Uterus (tissue), 4 donors: Measurements from ENCODE around the gene MEGF10. TPM values are rescaled to one million over a fixed set of nuclear protein-coding genes. Genes with fewer than 3 reads are reported as not detected.

Experiments
- DNase-seq, 2 donors: peaks; one replicate each; pipeline ENCODE4 v3.0.0-alpha.2; 2019 to 2020
- H3K27ac ChIP-seq, 2 donors: fragments of 200-600 bp; sonication (generic); 1 replicate in 1 of 2; 2 replicates in 1 of 2; pipeline ENCODE4 v1.5.1; 2016 to 2018
- H3K27me3 ChIP-seq, 2 donors: fragments of 200-600 bp; sonication (generic); one replicate each; pipeline ENCODE4 v1.5.1; 2018 to 2019; ENCODE audit warnings: control low read depth in 1 of 2
- H3K36me3 ChIP-seq, 2 donors: fragments of 200-600 bp; sonication (generic); one replicate each; pipeline ENCODE4 v1.5.1; 2019; ENCODE audit warnings: control low read depth in 1 of 2
- H3K4me1 ChIP-seq, 2 donors: fragments of 200-600 bp; sonication (generic); one replicate each; pipeline ENCODE4 v1.5.1; 2018 to 2019; ENCODE audit warnings: control low read depth in 1 of 2
- H3K4me3 ChIP-seq, 2 donors: fragments of 200-600 bp; sonication (generic); 1 replicate in 1 of 2; 2 replicates in 1 of 2; pipeline ENCODE4 v1.5.1; 2018 to 2019; ENCODE audit warnings: mild to moderate bottlenecking in 1 of 2
- H3K9me3 ChIP-seq, 2 donors: fragments of 200-600 bp; sonication (generic); one replicate each; pipeline ENCODE4 v1.5.1; 2019; ENCODE audit warnings: control low read depth in 1 of 2
- CTCF ChIP-seq, 4 experiments: fragments of 200-600 bp in 2 of 4; fragments of 450-650 bp in 2 of 4; sonication (generic) in 2 of 4; IDR thresholded peaks; one replicate each; pipeline ENCODE4 v1.5.1; 2016 to 2019; ENCODE audit warnings: antibody characterized with exemption in 4 of 4, mild to moderate bottlenecking in 2 of 4, moderate library complexity in 1 of 4
- POLR2A ChIP-seq, 2 donors: fragments of 450-650 bp; IDR thresholded peaks; one replicate each; pipeline ENCODE4 v1.6.1; 2016; ENCODE audit warnings: antibody characterized with exemption in 2 of 2, mild to moderate bottlenecking in 1 of 2, moderate library complexity in 1 of 2
- intact Hi-C: fragments of 100-400 bp; cut with DNase I; formaldehyde crosslinking; loops from one replicate; pipeline ENCODE4 v1.15.1; 2023; ENCODE audit warnings: low total_unique reads
- total RNA-seq, 4 donors: library from RNA; depleted of rRNA in 3 of 4; stranded (reverse); fragments of >200 nt in 3 of 4; gene quantifications; one replicate each; pipeline versions ENCODE4 v1.1.0 to v1.2.4, GENCODE V29; 2014 to 2023
- donor health status: DM: yes; HTN: yes; CAD: no.

Gene MEGF10
- total RNA-seq, 4 donors from 2014 or later = 0.26 to 3.5 (median 1.6) TPM; not detected in 1

GRCh38 chr5:127426661-127427060, 136.1 kb downstream of the MEGF10 start:
- H3K27ac ChIP-seq = no peak overlapping the region
- no peaks in the 10 kb centered on the region for H3K4me1 ChIP-seq
- DNase-seq = no peak
- intact Hi-C loops = no loop called here
- no peak for TF ChIP-seq POLR2A (IDR thresholded peaks at IDR 0.05)
- H3K4me3 ChIP-seq = no peak overlapping the region
- H3K9me3 ChIP-seq = no peaks in the 10 kb centered on the region
- H3K27me3 ChIP-seq = no peaks in the 10 kb centered on the region
- no peaks in the 10 kb centered on the region for H3K36me3 ChIP-seq

GRCh38 chr5:127428276-127428675, 137.7 kb downstream of the MEGF10 start:
- Histone ChIP-seq H3K27me3 (no peaks in the 10 kb centered on the region), H3K36me3 (no peaks in the 10 kb centered on the region), H3K4me3 (no peak overlapping the region), H3K4me1 (no peaks in the 10 kb centered on the region), H3K27ac (no peak overlapping the region), H3K9me3 (no peaks in the 10 kb centered on the region)
- TF ChIP-seq POLR2A (IDR thresholded peaks at IDR 0.05) (no peak), CTCF (IDR thresholded peaks at IDR 0.05) (no peak)
- intact Hi-C loops = no loop called here
- DNase-seq = no peak

GRCh38 chr5:127428748-127429147, 138.2 kb downstream of the MEGF10 start:
- no peak overlapping the region for H3K4me3 ChIP-seq
- H3K4me1 ChIP-seq = no peaks in the 10 kb centered on the region
- H3K27ac ChIP-seq = no peak overlapping the region
- H3K27me3 ChIP-seq = no peaks in the 10 kb centered on the region
- no peaks in the 10 kb centered on the region for H3K36me3 ChIP-seq
- TF ChIP-seq CTCF (IDR thresholded peaks at IDR 0.05) = no peak
- TF ChIP-seq POLR2A (IDR thresholded peaks at IDR 0.05) = no peak
- DNase-seq = no peak
- no peaks in the 10 kb centered on the region for H3K9me3 ChIP-seq
- intact Hi-C loops = no loop called here

GRCh38 chr5:127429928-127430327, 139.3 kb downstream of the MEGF10 start:
- no peaks in the 10 kb centered on the region for H3K4me1 ChIP-seq
- intact Hi-C loops = no loop called here
- DNase-seq = no peak
- TF ChIP-seq CTCF (IDR thresholded peaks at IDR 0.05) (no peak), POLR2A (IDR thresholded peaks at IDR 0.05) (no peak)
- H3K27ac ChIP-seq = no peak overlapping the region
- H3K27me3 ChIP-seq = no peaks in the 10 kb centered on the region
- H3K36me3 ChIP-seq = no peaks in the 10 kb centered on the region
- no peaks in the 10 kb centered on the region for H3K9me3 ChIP-seq
- H3K4me3 ChIP-seq = no peak overlapping the region

GRCh38 chr5:127430627-127431026, 140.0 kb downstream of the MEGF10 start:
- H3K27me3 ChIP-seq = no peaks in the 10 kb centered on the region
- H3K4me1 ChIP-seq = no peaks in the 10 kb centered on the region
- no peak overlapping the region for H3K27ac ChIP-seq
- no peak for DNase-seq
- no peak overlapping the region for H3K4me3 ChIP-seq
- H3K36me3 ChIP-seq = no peaks in the 10 kb centered on the region
- no peaks in the 10 kb centered on the region for H3K9me3 ChIP-seq
- no peak for TF ChIP-seq POLR2A (IDR thresholded peaks at IDR 0.05)
- TF ChIP-seq CTCF (IDR thresholded peaks at IDR 0.05) = no peak
- intact Hi-C loops = no loop called here

GRCh38 chr5:127431977-127432585, 141.5 kb downstream of the MEGF10 start:
- intact Hi-C loops = no loop called here
- Histone ChIP-seq H3K4me3 (no peak overlapping the region), H3K36me3 (no peaks in the 10 kb centered on the region), H3K9me3 (no peaks in the 10 kb centered on the region), H3K4me1 (no peaks in the 10 kb centered on the region), H3K27me3 (no peaks in the 10 kb centered on the region), H3K27ac (no peak overlapping the region)
- TF ChIP-seq POLR2A (IDR thresholded peaks at IDR 0.05) (no peak), CTCF (IDR thresholded peaks at IDR 0.05) (no peak)
- no peak for DNase-seq
